Measurements from ENCODE around the gene KCNA2.

Gene KCNA2

DNA sequence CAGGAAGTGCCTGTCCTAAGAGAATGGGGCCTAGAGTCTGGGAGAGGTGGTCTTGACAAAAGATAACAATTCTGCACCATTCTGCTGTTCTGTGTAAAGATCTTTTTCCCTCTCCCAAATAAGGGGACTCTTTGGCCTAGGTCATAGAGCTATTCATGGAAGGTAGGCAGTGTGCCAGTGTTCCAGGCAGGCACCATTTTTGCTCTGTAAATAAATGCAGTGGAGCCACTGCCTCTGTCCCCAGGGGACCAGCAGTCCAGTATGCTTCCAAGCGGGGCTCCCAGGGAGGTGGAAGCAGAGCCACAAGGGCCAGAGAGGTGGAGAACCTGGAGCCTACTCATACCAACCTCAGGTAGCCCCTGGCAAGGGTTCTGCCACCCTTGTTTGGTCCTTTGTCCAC is 25.9 kb downstream of the KCNA2 start:
- in situ Hi-C loops (cut with MboI; ENCODE audit: low sequenced_read_pairs, unreplicated experiment) = no loop called here
- TF ChIP-seq, protein P1, sequence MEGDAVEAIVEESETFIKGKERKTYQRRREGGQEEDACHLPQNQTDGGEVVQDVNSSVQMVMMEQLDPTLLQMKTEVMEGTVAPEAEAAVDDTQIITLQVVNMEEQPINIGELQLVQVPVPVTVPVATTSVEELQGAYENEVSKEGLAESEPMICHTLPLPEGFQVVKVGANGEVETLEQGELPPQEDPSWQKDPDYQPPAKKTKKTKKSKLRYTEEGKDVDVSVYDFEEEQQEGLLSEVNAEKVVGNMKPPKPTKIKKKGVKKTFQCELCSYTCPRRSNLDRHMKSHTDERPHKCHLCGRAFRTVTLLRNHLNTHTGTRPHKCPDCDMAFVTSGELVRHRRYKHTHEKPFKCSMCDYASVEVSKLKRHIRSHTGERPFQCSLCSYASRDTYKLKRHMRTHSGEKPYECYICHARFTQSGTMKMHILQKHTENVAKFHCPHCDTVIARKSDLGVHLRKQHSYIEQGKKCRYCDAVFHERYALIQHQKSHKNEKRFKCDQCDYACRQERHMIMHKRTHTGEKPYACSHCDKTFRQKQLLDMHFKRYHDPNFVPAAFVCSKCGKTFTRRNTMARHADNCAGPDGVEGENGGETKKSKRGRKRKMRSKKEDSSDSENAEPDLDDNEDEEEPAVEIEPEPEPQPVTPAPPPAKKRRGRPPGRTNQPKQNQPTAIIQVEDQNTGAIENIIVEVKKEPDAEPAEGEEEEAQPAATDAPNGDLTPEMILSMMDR (IDR thresholded peaks at IDR 0.05; ENCODE audit: borderline replicate concordance, control extremely low read depth, extremely low read depth, insufficient read depth, missing control alignments) = no peak
- no peak for DNase-seq (ENCODE audit: low spot score)

DNA sequence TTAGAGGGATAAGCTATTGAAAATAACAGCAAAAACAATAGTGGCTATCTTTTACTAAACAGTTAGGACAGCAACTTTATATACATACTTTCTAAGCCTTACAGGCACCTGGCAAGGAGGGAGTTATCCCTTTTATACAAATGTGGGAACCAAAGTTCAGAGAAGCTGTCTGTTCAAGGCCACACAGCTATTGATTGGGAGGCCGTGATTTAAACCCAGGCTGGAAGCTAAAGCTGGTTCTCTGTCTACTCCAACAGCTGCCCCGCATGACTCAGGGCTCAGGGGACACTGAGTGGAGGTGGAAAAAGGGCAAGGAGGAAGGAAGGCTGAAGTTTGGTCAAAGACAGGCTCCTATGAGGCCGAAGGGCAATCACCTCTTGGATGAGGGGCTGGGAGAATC is 26.7 kb downstream of the KCNA2 start:
- TF ChIP-seq, protein P1 (IDR thresholded peaks at IDR 0.05; ENCODE audit: borderline replicate concordance, control extremely low read depth, extremely low read depth, insufficient read depth, missing control alignments) = no peak
- in situ Hi-C loops (cut with MboI; ENCODE audit: low sequenced_read_pairs, unreplicated experiment) = no loop called here
- no peak for DNase-seq (ENCODE audit: low spot score)

- TF ChIP-seq, protein P1 (IDR thresholded peaks at IDR 0.05; ENCODE audit: borderline replicate concordance, control extremely low read depth, extremely low read depth, insufficient read depth, missing control alignments) = no peak
- in situ Hi-C loops (cut with MboI; ENCODE audit: low sequenced_read_pairs, unreplicated experiment) = no loop called here
- DNase-seq (ENCODE audit: low spot score) = no peak
Observed at GRCh38 chr1:110576441-110576840, 29.7 kb downstream of the KCNA2 start.

- DNase-seq (ENCODE audit: low spot score) = no peak
- TF ChIP-seq, protein P1 (IDR thresholded peaks at IDR 0.05; ENCODE audit: borderline replicate concordance, control extremely low read depth, extremely low read depth, insufficient read depth, missing control alignments) = no peak
- in situ Hi-C loops (cut with MboI; ENCODE audit: low sequenced_read_pairs, unreplicated experiment) = no loop called here
Observed at GRCh38 chr1:110573314-110573713, 32.8 kb downstream of the KCNA2 start.

GRCh38 chr1:110572751-110573150 is 33.4 kb downstream of the KCNA2 start:
- TF ChIP-seq, protein P1 (IDR thresholded peaks at IDR 0.05; ENCODE audit: borderline replicate concordance, control extremely low read depth, extremely low read depth, insufficient read depth, missing control alignments) = no peak
- in situ Hi-C loops (cut with MboI; ENCODE audit: low sequenced_read_pairs, unreplicated experiment) = no loop called here

GRCh38 chr1:110570901-110571300 is 35.3 kb downstream of the KCNA2 start:
- DNase-seq (ENCODE audit: low spot score) = no peak
- TF ChIP-seq, protein P1 (IDR thresholded peaks at IDR 0.05; ENCODE audit: borderline replicate concordance, control extremely low read depth, extremely low read depth, insufficient read depth, missing control alignments) = no peak
- in situ Hi-C loops (cut with MboI; ENCODE audit: low sequenced_read_pairs, unreplicated experiment) = no loop called here

More at GRCh38 chr1:110572751-110573150, 33.4 kb downstream of the KCNA2 start:
- no peak for DNase-seq (ENCODE audit: low spot score)

DNA sequence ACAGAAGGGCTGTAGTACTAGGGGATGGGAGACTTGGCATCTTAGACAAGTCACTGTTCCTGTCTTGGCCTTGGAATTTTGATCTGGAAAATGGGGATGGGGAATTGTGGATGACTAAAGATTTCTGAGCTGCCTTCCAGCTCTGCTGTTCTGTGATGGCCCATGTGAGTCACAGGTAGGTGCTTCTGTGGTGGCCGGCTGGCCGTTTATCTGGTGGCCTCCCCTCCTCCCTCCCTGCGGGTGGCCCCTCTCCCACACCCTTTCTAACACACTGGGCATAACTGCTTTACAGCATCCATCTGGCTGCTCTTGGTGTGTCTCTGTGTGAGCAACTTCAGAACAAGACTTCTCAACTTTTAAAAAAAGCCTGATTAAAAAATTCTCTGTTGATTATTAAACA is 35.9 kb downstream of the KCNA2 start:
- in situ Hi-C loops (cut with MboI; ENCODE audit: low sequenced_read_pairs, unreplicated experiment) = no loop called here
- TF ChIP-seq, protein P1 (IDR thresholded peaks at IDR 0.05; ENCODE audit: borderline replicate concordance, control extremely low read depth, extremely low read depth, insufficient read depth, missing control alignments) = no peak
- DNase-seq (ENCODE audit: low spot score) = no peak
